Activated CD4-positive, alpha-beta T cell treated with anti-CD3 and anti-CD28 coated beads for 36 hours (primary cell): ENCODE measurements around the gene C11orf24. TPM values are rescaled to one million over a fixed set of nuclear protein-coding genes. Genes with fewer than 3 reads are reported as not detected.

ENCODE experiments used
- ATAC-seq: fragments of 200-7000 bp; cut with Tn5 transposase; one replicate; pipeline ENCODE4 v1.10.0; 2021; ENCODE audit warnings: mild to moderate bottlenecking, moderate library complexity
- CTCF ChIA-PET: fragments of 350-600 bp; sonication (Branson Sonifier 250); formaldehyde crosslinking; loops from one replicate; lab custom pipeline; 2021; ENCODE audit warnings: antibody characterized with exemption; lab: Charles Lee
- POLR2A ChIA-PET: fragments of 350-600 bp; sonication (Branson Sonifier 250); formaldehyde crosslinking; loops from one replicate; lab custom pipeline; 2021; ENCODE audit warnings: antibody characterized with exemption, inconsistent platforms; lab: Charles Lee
- DNase-seq: peaks from one replicate; pipeline ENCODE4 v3.0.0-alpha.2; 2020
- H3K27ac Mint-ChIP-seq: one replicate; pipeline ENCODE4 v1.8.0; 2021; ENCODE audit warnings: mixed read lengths
- H3K27me3 Mint-ChIP-seq: one replicate; pipeline ENCODE4 v1.8.0; 2021; ENCODE audit warnings: mixed read lengths
- H3K36me3 Mint-ChIP-seq: one replicate; pipeline ENCODE4 v1.8.0; 2021; ENCODE audit warnings: low read depth, mixed read lengths
- H3K4me1 Mint-ChIP-seq: one replicate; pipeline ENCODE4 v1.8.0; 2021; ENCODE audit warnings: mixed read lengths
- H3K4me3 Mint-ChIP-seq: one replicate; pipeline ENCODE4 v1.8.0; 2021; ENCODE audit warnings: mild to moderate bottlenecking, moderate library complexity, mixed read lengths
- H3K9me3 Mint-ChIP-seq: one replicate; pipeline ENCODE4 v1.8.0; 2021; ENCODE audit warnings: low read depth, mixed read lengths
- intact Hi-C, 2 experiments: fragments of 100-400 bp; cut with DNase I in 1 of 2; cut with micrococcal nuclease in 1 of 2; formaldehyde crosslinking; loops; one replicate each; pipeline versions ENCODE4 v1.14.2 to v1.15.1; 2022 to 2024; cut with DNase I, micrococcal nuclease
- total RNA-seq, 2 experiments: library from RNA; stranded (reverse); gene quantifications; one replicate each; pipeline ENCODE4 v1.2.3, GENCODE V29; 2021

Gene C11orf24
- total RNA-seq, 2 experiments from 2014 or later, result 29.4 to 37.4 TPM

DNA sequence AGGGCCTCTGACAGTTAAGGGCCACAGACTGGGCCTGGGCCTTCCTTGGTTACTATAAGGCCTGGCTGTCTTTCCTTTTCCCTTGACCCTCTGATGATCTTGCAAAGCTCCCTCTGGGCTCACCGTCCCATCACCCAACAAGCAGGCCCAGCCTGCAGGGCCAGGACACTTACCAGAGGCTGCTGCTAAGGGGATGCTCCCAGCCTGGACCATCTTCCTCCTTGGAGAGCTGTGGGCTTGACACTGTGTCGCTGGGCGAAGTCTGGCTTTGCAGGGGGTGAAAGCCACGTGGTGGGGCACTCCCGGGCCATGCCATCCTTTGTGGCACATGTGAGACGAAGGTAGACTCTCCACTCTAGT, 3.9 kb downstream of the C11orf24 start:
- ChIA-PET POLR2A (no interaction called here), CTCF (interaction anchor here (1.1 kb wide), 1 partner anchor 30 kb away, joined by 3 read pairs; no protein-coding TSS in a partner anchor)
- H3K36me3 Mint-ChIP-seq, result peaks cover 20% of the 10 kb centered on the region
- intact Hi-C loops, result no loop called here
- H3K27me3 Mint-ChIP-seq, result no peaks in the 10 kb centered on the region
- DNase-seq (no peak), ATAC-seq (no peak)
- H3K4me1 Mint-ChIP-seq, result peaks cover 24% of the 10 kb centered on the region
- H3K27ac Mint-ChIP-seq, result no peak overlapping the region
- H3K4me3 Mint-ChIP-seq, result no peak overlapping the region
- H3K9me3 Mint-ChIP-seq, result no peaks in the 10 kb centered on the region

DNA sequence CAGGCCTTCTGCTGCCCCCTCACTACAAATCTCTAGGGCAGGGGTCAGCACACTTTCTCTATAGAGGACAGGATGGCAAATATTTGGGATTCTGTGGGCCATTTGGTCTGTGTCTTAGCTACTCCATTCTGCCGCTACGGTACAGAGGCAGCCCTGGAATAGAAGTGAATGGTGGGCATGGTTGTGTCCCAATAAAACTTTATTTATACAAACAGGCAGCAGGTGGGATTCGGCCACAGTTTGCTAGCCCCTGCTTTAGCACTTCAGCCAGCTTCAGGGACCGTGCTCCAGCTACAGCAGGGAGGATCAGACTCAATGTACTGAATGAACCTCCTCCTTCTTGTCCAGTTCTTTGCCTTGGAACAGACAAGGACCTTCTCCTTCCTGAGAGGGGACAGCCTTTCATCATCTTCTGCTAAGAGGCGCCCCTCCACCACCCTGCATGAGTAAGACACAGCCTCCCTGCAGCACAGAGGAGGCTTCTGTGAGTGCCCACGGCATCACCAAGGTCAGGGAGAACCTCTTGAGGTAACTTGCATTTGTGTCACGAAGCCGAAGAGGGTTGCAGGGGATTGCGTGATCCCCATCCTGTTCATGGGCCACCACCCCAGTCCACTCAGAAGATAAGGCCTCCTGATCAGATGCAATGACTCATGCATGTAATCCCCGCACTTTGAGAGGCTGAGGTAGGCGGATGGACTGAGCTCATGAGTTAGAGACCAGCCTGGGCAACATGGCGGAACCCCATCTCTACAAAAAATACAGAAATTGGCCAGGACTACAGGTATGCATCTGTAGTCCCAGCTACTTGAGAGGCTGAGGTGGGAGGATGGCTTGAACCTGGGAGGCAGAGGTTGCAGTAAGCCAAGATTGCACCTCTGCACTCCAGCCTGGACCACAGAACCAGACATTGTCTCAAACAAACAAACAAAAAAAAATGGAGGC, 4.6 kb downstream of the C11orf24 start:
- intact Hi-C loops, result no loop called here
- POLR2A ChIA-PET, result no interaction called here
- DNase-seq, result no peak
- CTCF ChIA-PET, result interaction anchor here (0.8 to 1.1 kb wide), 2 partner anchors 27 to 30 kb away, joined by 3 to 4 read pairs; no protein-coding TSS in a partner anchor
- no peak overlapping the region for H3K27ac Mint-ChIP-seq
- H3K27me3 Mint-ChIP-seq, result no peaks in the 10 kb centered on the region
- H3K9me3 Mint-ChIP-seq, result no peaks in the 10 kb centered on the region
- H3K4me1 Mint-ChIP-seq, result peaks cover 21% of the 10 kb centered on the region
- ATAC-seq, result no peak
- H3K4me3 Mint-ChIP-seq, result no peak overlapping the region
- peaks cover 23% of the 10 kb centered on the region for H3K36me3 Mint-ChIP-seq

DNA sequence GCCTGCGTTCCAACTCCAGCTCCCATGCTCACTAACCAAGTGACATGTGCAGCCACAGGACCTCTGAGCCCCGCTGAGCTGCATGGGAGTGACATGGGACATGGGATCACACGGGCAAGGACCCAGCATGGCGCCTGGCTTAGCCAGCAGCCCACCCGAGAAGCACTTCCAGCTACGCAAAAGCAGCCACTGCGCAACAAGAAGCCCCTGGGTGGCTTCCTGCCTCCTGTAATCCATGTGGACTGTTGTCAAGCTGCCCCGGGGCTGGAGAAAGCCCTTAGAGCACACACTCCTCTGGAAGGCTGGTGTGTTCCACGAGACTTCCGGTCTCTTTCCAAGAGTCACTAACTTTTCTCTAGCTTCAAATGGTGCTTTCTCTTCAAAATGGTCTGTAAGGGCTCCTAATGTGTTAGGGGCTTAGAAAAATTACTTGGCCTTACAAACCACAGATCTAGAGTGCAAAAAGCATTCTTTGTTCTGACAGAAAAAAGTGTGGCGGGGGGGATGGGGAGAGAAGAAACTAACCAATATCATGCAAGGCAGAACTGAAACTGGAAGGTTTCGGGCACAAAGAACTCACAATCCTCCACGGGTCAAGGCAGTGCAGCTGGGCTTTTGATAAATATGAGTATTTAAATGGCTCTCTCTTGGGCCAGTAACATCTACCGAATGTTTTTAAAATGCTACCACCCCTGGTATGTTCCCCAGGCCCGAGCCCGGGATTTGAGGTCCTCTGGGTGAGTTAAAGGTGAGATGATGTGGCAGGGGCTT, 5.5 kb downstream of the C11orf24 start:
- Mint-ChIP-seq H3K9me3 (no peaks in the 10 kb centered on the region), H3K36me3 (peaks cover 26% of the 10 kb centered on the region), H3K4me3 (no peak overlapping the region), H3K4me1 (peaks cover 21% of the 10 kb centered on the region), H3K27ac (no peak overlapping the region), H3K27me3 (no peaks in the 10 kb centered on the region)
- intact Hi-C loops, result no loop called here
- CTCF ChIA-PET, result interaction anchor here (0.8 to 0.9 kb wide), 3 partner anchors 28 to 37 kb away, joined by 3 to 4 read pairs (median 4); no protein-coding TSS in a partner anchor
- POLR2A ChIA-PET, result no interaction called here
- DNase-seq (no peak), ATAC-seq (no peak)

DNA sequence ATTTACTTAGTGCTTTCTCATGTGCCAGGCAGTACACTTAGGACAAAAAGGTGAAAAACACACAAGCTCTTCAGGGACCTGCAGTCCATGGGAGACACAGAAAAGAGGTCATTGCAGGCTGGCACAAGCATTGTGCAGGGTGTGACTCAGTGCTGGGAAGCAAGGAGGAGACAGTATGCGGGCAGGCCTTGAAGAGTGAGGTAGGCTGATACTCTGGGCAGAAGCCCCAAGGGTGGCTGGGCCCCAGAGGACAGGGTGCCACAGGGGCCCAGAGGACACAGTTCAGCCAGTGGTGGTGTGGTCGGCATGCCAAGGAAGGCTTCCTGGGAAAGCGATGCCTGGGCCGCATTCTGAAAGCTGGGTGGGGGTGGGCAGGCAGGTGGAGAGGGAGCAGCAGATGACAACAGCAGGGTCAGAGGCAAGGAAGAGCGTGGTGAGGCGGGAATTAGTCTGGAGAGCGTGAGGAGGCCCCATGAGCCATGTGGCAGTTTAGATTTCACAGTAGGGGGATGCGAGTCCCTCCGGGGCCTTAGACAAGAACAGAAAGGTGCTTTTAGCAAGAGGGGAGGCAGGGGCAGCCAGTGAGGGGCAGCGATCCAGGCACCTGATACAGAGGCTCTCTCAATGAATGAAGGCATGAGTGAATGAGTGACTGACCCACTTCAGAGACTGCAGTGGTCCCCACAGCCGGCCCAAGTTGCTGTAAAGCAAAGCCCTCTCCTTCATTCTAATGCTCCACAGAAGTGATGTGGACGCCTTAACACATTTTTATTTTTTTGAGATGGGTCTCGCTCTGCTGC, 6.8 kb downstream of the C11orf24 start:
- Mint-ChIP-seq H3K4me1 (peaks cover 10% of the 10 kb centered on the region), H3K4me3 (no peak overlapping the region), H3K27me3 (no peaks in the 10 kb centered on the region), H3K27ac (no peak overlapping the region), H3K9me3 (no peaks in the 10 kb centered on the region), H3K36me3 (peaks cover 26% of the 10 kb centered on the region)
- ATAC-seq (no peak), DNase-seq (no peak)
- intact Hi-C loops, result no loop called here
- ChIA-PET CTCF (interaction anchor here (0.7 to 0.8 kb wide), 2 partner anchors 32 to 46 kb away, joined by 4 read pairs; no protein-coding TSS in a partner anchor), POLR2A (no interaction called here)

DNA sequence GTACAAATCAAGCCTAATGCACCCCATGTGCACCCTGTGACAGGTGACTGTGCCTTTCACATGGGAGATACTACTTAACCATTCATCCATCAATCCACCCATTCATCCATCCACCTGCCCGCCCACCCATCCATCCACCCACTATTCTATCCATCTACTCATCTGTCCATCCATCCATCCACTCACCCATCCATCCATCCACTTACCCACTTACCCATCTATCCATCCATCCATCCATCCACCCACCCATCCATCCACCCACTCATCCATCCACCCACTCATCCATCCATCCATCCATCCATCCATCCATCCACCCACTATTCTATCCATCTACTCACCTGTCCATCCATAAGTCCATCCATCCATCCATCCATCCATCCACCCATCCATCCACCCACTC, 7.5 kb downstream of the C11orf24 start:
- H3K27me3 Mint-ChIP-seq, result no peaks in the 10 kb centered on the region
- peaks cover 26% of the 10 kb centered on the region for H3K36me3 Mint-ChIP-seq
- H3K9me3 Mint-ChIP-seq, result no peaks in the 10 kb centered on the region
- ATAC-seq (no peak), DNase-seq (no peak)
- CTCF ChIA-PET, result no interaction called here
- no peak overlapping the region for H3K27ac Mint-ChIP-seq
- H3K4me1 Mint-ChIP-seq, result peaks cover 4% of the 10 kb centered on the region
- POLR2A ChIA-PET, result no interaction called here
- intact Hi-C loops, result no loop called here
- H3K4me3 Mint-ChIP-seq, result no peak overlapping the region

DNA sequence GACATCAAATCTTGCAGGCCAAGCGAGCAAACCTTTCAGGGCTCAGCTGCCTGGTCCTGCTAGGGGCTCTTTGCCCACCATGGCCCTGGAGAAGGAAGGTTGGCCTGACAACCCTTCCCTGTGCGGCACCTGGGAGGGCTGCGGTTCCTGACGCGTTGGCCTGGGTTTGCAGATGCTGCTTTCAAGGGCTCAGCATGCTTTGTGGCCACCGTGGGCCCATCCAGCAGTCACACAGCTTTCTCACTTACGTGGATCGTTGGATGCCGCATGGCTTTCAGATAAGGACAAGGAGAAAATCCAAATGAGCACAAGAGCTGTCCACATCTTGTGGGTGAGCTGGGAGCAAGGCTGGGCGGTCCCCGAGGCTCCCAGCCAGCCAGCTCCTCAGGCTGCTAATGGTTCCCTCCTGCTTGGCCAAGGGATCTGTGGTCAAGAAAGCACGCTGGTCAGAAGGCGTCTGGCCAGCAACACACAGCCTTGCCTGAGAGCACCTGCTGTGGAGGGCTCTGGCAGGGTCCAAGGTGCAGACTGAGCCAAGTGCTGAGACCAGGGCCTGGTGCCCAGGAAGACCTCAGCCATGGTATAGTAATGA, 8.2 kb downstream of the C11orf24 start:
- no peak overlapping the region for H3K4me3 Mint-ChIP-seq
- no peaks in the 10 kb centered on the region for H3K27me3 Mint-ChIP-seq
- DNase-seq, result no peak
- H3K4me1 Mint-ChIP-seq, result no peaks in the 10 kb centered on the region
- H3K27ac Mint-ChIP-seq, result no peak overlapping the region
- H3K36me3 Mint-ChIP-seq, result peaks cover 26% of the 10 kb centered on the region
- POLR2A ChIA-PET, result no interaction called here
- CTCF ChIA-PET, result no interaction called here
- no peak for ATAC-seq
- intact Hi-C loops, result no loop called here
- H3K9me3 Mint-ChIP-seq, result no peaks in the 10 kb centered on the region

DNA sequence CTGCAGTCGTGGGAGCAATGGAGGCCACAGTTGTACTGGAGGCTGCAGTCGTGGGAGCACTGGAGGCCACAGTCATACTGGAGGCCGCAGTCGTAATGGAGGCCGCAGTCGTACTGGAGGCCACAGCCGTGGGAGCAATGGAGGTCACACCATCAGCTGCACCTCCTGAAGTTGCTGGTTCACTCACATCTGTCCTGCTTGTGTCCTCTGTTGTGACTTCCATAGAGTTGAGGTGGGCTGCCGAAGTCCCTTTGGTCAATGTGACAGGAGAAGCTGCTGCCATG, 9.3 kb downstream of the C11orf24 start:
- ATAC-seq (no peak), DNase-seq (no peak)
- Mint-ChIP-seq H3K27me3 (no peaks in the 10 kb centered on the region), H3K36me3 (peaks cover 23% of the 10 kb centered on the region), H3K4me1 (peaks cover 2% of the 10 kb centered on the region), H3K9me3 (no peaks in the 10 kb centered on the region), H3K4me3 (no peak overlapping the region), H3K27ac (no peak overlapping the region)
- intact Hi-C loops, result no loop called here
- CTCF ChIA-PET, result no interaction called here
- POLR2A ChIA-PET, result no interaction called here

DNA sequence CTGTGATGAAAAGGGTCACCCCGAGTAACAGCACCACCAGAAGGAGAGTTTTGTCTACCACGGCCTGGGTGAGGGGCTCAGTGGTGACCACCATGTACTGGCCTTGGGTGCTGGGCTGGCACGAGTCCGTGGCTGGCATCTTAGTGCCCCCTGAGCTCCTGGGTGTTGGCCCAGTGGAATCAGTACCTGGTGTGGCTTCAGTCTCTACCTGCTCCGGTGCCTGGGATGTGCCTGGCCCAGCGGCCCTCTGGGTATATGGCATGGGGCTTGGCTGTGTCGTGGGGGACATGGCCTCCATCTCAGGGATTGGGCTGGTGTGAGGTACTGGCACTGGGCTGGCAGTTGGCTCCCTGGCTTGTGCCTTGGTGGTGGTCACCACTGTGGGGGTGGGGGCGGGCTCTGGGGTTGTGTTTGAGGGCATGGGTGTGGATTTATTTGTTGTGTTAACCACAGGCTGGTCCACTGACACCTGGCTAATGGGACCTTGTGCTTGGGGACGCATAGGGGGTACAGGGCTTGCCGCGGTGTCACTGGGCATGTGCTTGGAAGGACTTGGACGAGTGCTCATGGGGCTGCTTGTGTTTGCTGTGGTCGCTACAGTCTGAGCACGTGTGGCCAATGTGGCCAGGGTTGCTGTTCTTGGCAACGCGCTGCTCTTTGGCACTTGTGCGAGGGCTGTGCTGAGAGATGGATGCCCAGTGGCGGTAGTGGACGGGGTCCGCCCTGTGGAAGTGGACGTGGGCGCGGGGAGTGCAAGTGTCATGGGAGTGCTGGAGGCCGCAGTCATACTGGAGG, 9.8 kb downstream of the C11orf24 start:
- ChIA-PET POLR2A (no interaction called here), CTCF (interaction anchor here (6.7 kb wide), 1 partner anchor 36 kb away, joined by 110 read pairs; no protein-coding TSS in a partner anchor)
- ATAC-seq, result no peak
- intact Hi-C loops, result no loop called here
- no peak overlapping the region for H3K4me3 Mint-ChIP-seq
- H3K9me3 Mint-ChIP-seq, result no peaks in the 10 kb centered on the region
- DNase-seq, result no peak
- H3K27ac Mint-ChIP-seq, result no peak overlapping the region
- H3K27me3 Mint-ChIP-seq, result no peaks in the 10 kb centered on the region
- peaks cover 21% of the 10 kb centered on the region for H3K36me3 Mint-ChIP-seq
- peaks cover 3% of the 10 kb centered on the region for H3K4me1 Mint-ChIP-seq

DNA sequence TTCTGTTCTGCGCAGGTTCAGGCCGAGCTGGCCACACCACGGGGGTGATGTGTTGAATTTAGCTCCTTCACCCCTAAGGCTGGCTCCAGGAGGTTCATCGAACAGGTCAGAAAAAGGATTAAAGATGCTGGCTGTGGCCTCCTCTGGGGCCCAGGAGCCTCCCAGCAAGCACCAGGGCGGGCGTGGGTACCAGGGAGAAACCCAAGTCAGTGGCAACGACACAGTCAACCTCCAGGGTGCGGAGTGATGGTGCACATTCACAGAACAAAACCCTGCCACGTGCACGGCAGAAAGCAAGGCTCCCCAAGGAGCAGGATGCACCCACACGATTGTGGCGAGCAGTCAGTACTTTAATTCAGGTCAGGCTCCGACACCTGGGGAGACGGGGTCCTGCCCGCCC, 10.8 kb downstream of the C11orf24 start:
- ChIA-PET CTCF (interaction anchor here (6.7 kb wide), 1 partner anchor 37 kb away, joined by 110 read pairs; no protein-coding TSS in a partner anchor), POLR2A (no interaction called here)
- Mint-ChIP-seq H3K4me3 (no peak overlapping the region), H3K27me3 (no peaks in the 10 kb centered on the region), H3K36me3 (peaks cover 17% of the 10 kb centered on the region), H3K27ac (no peak overlapping the region), H3K9me3 (no peaks in the 10 kb centered on the region), H3K4me1 (peaks cover 3% of the 10 kb centered on the region)
- DNase-seq, result no peak
- intact Hi-C loops, result no loop called here
- ATAC-seq, result no peak

DNA sequence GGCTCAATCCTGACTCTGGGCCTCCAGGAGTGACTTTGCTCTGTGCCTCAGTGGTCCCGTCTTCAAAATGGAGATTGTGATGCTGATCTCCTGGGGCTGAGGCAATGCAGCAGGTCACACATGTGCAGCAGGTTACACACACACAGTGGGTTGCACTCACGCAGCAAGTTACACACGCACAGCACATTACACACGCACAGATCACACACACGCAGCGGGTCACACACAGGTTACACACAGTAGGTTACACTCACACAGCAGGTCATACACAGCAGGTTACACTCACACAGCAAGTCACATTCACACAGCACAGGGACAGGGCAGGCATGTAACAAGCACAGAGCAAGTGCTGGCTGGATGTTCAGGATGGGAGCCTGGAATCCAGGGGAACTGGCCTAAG, 11.3 kb downstream of the C11orf24 start:
- Mint-ChIP-seq H3K36me3 (peaks cover 17% of the 10 kb centered on the region), H3K27ac (no peak overlapping the region), H3K27me3 (no peaks in the 10 kb centered on the region), H3K4me3 (no peak overlapping the region), H3K9me3 (no peaks in the 10 kb centered on the region), H3K4me1 (peaks cover 3% of the 10 kb centered on the region)
- DNase-seq (no peak), ATAC-seq (no peak)
- POLR2A ChIA-PET, result no interaction called here
- CTCF ChIA-PET, result interaction anchor here (1.0 to 6.7 kb wide), 3 partner anchors 9 to 37 kb away, joined by 3 to 110 read pairs (median 26); partner anchors contain the start of gene C11orf24
- intact Hi-C loops, result no loop called here
